ENCODE results near the gene FBXL3.
A peak's percentile ranks its signal among the peaks of the same experiment; 100 is the strongest.
"Not testable (repeated sequence)": the region's sequence is repeated elsewhere in the genome, so short reads cannot be mapped to it uniquely, and the experiment has no call there.

Gene FBXL3

GRCh38 chr13:76982061-76982460, 44.9 kb downstream of the FBXL3 start:
- no peak for DNase-seq

GRCh38 chr13:76980075-76980718, 46.8 kb downstream of the FBXL3 start:
- peak; percentile 57 to 58 for DNase-seq

- no peak for DNase-seq
Measured at GRCh38 chr13:76976929-76977328, 50.0 kb downstream of the FBXL3 start.

- no peak for DNase-seq
Measured at GRCh38 chr13:76976490-76976889, 50.5 kb downstream of the FBXL3 start.

GRCh38 chr13:76975863-76976262, 51.1 kb downstream of the FBXL3 start:
- no peak for DNase-seq

- no peak for DNase-seq
Measured at GRCh38 chr13:76974618-76974975, 52.4 kb downstream of the FBXL3 start.

- DNase-seq: no peak
Measured at GRCh38 chr13:76973920-76974617, 52.9 kb downstream of the FBXL3 start.

- DNase-seq: no peak
Measured at GRCh38 chr13:76971851-76972829, 54.8 kb downstream of the FBXL3 start.

GRCh38 chr13:76971215-76971614, 55.7 kb downstream of the FBXL3 start:
- DNase-seq: no peak

- no peak for DNase-seq
Measured at GRCh38 chr13:76969488-76970365, 57.2 kb downstream of the FBXL3 start.

- DNase-seq: no peak
Measured at GRCh38 chr13:76968041-76968440, 58.9 kb downstream of the FBXL3 start.

GRCh38 chr13:76967031-76967430, 59.9 kb downstream of the FBXL3 start:
- DNase-seq: no peak

- no peak for DNase-seq
Measured at GRCh38 chr13:76965759-76966421, 61.1 kb downstream of the FBXL3 start.

- not testable (repeated sequence) for DNase-seq
Measured at GRCh38 chr13:76959734-76960133, 67.2 kb downstream of the FBXL3 start.

GRCh38 chr13:76958841-76959432, 68.0 kb downstream of the FBXL3 start:
- DNase-seq: no peak

GRCh38 chr13:76955661-76956060, 71.3 kb downstream of the FBXL3 start:
- DNase-seq: no peak
